B cell (primary cell): ENCODE results near the gene MIS18BP1. TPM values are rescaled to one million over a fixed set of nuclear protein-coding genes. Genes with fewer than 3 reads are reported as not detected.
A peak's percentile ranks its signal among the peaks of the same experiment; 100 is the strongest.

ENCODE experiments used
- ATAC-seq: fragments of 200-7000 bp; cut with Tn5 transposase; one replicate; pipeline ENCODE4 v1.10.0; 2021; ENCODE audit warnings: low read depth, mild to moderate bottlenecking, moderate number of reproducible peaks, moderate library complexity
- CTCF ChIA-PET: fragments of 350-600 bp; sonication (Branson Sonifier 250); formaldehyde crosslinking; loops from one replicate; lab custom pipeline; 2021; ENCODE audit warnings: antibody characterized with exemption, inconsistent platforms; lab: Charles Lee
- POLR2A ChIA-PET: fragments of 350-600 bp; sonication (Branson Sonifier 250); formaldehyde crosslinking; loops from one replicate; lab custom pipeline; 2021; ENCODE audit warnings: antibody characterized with exemption; lab: Charles Lee
- DNase-seq: peaks from one replicate; pipeline ENCODE4 v3.0.0; 2013
- H2AFZ ChIP-seq: 2 replicates; pipeline ENCODE4 v1.6.1; 2012; ENCODE audit warnings: mild to moderate bottlenecking, low read depth, low read length; ENCODE audit not compliant: insufficient read depth, poor library complexity, severe bottlenecking
- H3K27ac ChIP-seq, 2 donors: 1 replicate in 1 of 2; 2 replicates in 1 of 2; pipeline ENCODE4 v1.5.1; 2012 to 2013; ENCODE audit warnings: low read length in 2 of 2, mild to moderate bottlenecking in 2 of 2, moderate library complexity in 1 of 2
- H3K27me3 ChIP-seq, 4 experiments: fragments of 200-600 bp in 1 of 4; sonication (generic) in 1 of 4; replicated peaks in 1 of 4; 1 replicate in 2 of 4; 2 replicates in 2 of 4; pipeline versions ENCODE4 v1.6.1 to v1.7.0; 2013 to 2016; ENCODE audit warnings: low read length in 3 of 4, mild to moderate bottlenecking in 2 of 4, mixed read lengths in 1 of 4, moderate library complexity in 1 of 4; ENCODE audit not compliant: insufficient read depth in 4 of 4, control insufficient read depth in 3 of 4; ENCODE audit errors: control extremely low read depth in 1 of 4
- H3K36me3 ChIP-seq, 2 experiments: replicated peaks in 1 of 2; 1 replicate in 1 of 2; 2 replicates in 1 of 2; pipeline versions ENCODE4 v1.6.1 to v1.7.1; 2013; ENCODE audit warnings: low read length in 1 of 2; ENCODE audit not compliant: insufficient read depth in 2 of 2, control insufficient read depth in 1 of 2; ENCODE audit errors: control extremely low read depth in 1 of 2, extremely low read depth in 1 of 2
- H3K4me1 ChIP-seq, 2 donors: fragments of 200-600 bp in 1 of 2; sonication (generic) in 1 of 2; 1 replicate in 1 of 2; 2 replicates in 1 of 2; pipeline versions ENCODE4 v1.5.1 to v1.6.1; 2013 to 2017; ENCODE audit warnings: low read length in 2 of 2; ENCODE audit not compliant: control insufficient read depth in 2 of 2, insufficient read depth in 2 of 2
- H3K4me2 ChIP-seq: replicated peaks from 2 replicates; pipeline ENCODE3; 2012; ENCODE audit warnings: mild to moderate bottlenecking, low read depth, low read length; ENCODE audit not compliant: poor library complexity, severe bottlenecking
- H3K4me3 ChIP-seq, 5 experiments: fragments of 200-600 bp in 1 of 5; sonication (generic) in 1 of 5; 1 replicate in 3 of 5; 2 replicates in 2 of 5; pipeline versions ENCODE4 v1.5.1 to v1.7.0; 2011 to 2016; ENCODE audit warnings: low read length in 4 of 5, mild to moderate bottlenecking in 4 of 5, low read depth in 2 of 5, control low read depth in 1 of 5, moderate library complexity in 1 of 5; ENCODE audit not compliant: insufficient read depth in 1 of 5; ENCODE audit errors: control extremely low read depth in 1 of 5, extremely low read depth in 1 of 5
- H3K79me2 ChIP-seq: fragments of 200-600 bp; sonication (generic); one replicate; pipeline ENCODE4 v1.6.0; 2016; ENCODE audit warnings: low read length; ENCODE audit not compliant: control insufficient read depth, insufficient read depth
- H3K9ac ChIP-seq: fragments of 200-600 bp; sonication (generic); 2 replicates; pipeline ENCODE4 v1.6.1; 2017; ENCODE audit warnings: mild to moderate bottlenecking, low read length, moderate library complexity
- H3K9me3 ChIP-seq, 3 donors: one replicate each; pipeline versions ENCODE4 v1.6.1 to v1.7.1; 2013; ENCODE audit warnings: low read length in 2 of 3; ENCODE audit not compliant: control insufficient read depth in 2 of 3, insufficient read depth in 1 of 3; ENCODE audit errors: control extremely low read depth in 1 of 3
- H4K20me1 ChIP-seq: 2 replicates; pipeline ENCODE4 v1.6.0; 2012; ENCODE audit warnings: mild to moderate bottlenecking, low read length; ENCODE audit not compliant: insufficient read depth, control insufficient read depth, poor library complexity, severe bottlenecking
- H3K27ac Mint-ChIP-seq: one replicate; pipeline ENCODE4 v1.8.0; 2021; ENCODE audit warnings: mixed read lengths
- H3K27me3 Mint-ChIP-seq: one replicate; pipeline ENCODE4 v1.8.0; 2021; ENCODE audit warnings: mixed read lengths
- H3K4me1 Mint-ChIP-seq: one replicate; pipeline ENCODE4 v1.8.0; 2021; ENCODE audit warnings: mixed read lengths
- H3K4me3 Mint-ChIP-seq: one replicate; pipeline ENCODE4 v1.8.0; 2021; ENCODE audit warnings: mixed read lengths
- H3K9me3 Mint-ChIP-seq: one replicate; pipeline ENCODE4 v1.8.0; 2022; ENCODE audit warnings: mixed read lengths; ENCODE audit not compliant: insufficient read depth
- EZH2 ChIP-seq: IDR thresholded peaks from 2 replicates; pipeline ENCODE4 v1.6.1; 2012; ENCODE audit warnings: borderline replicate concordance, low read depth, mild to moderate bottlenecking, moderate library complexity, low read length; ENCODE audit not compliant: insufficient read depth, poor library complexity, severe bottlenecking
- WGBS: methylation state at CpG from one replicate; pipeline ENCODE4 v1.1.5; 2013; ENCODE audit warnings: missing lambda C conversion rate; ENCODE audit not compliant: insufficient coverage; 5-methylcytosine and 5-hydroxymethylcytosine counted together
- intact Hi-C: fragments of 100-400 bp; cut with micrococcal nuclease; formaldehyde crosslinking; loops from one replicate; pipeline ENCODE4 v1.10.0; 2022
- polyA plus RNA-seq: library from polyadenylated mRNA; depleted of rRNA; stranded (reverse); fragments of >200 nt; gene quantifications from 2 replicates; pipeline ENCODE4 v1.2.3, GENCODE V29; 2012
- total RNA-seq, 2 donors: library from RNA; stranded (reverse); fragments of 120-200 nt in 1 of 2; gene quantifications; 1 replicate in 1 of 2; 2 replicates in 1 of 2; pipeline versions ENCODE4 v1.2.3 to v1.2.4, GENCODE V29; 2013 to 2022
- TF ChIP-seq, protein P1 (sequence below): fragments of 200-600 bp; IDR thresholded peaks from one replicate; pipeline ENCODE4 v1.8.0; 2022; ENCODE audit warnings: antibody characterized with exemption, mild to moderate bottlenecking

Gene MIS18BP1
- total and polyA plus RNA-seq, 2 donors (not counting 1 experiment from before 2014, with no cell fraction given): 30.0 to 92.5 TPM

DNA sequence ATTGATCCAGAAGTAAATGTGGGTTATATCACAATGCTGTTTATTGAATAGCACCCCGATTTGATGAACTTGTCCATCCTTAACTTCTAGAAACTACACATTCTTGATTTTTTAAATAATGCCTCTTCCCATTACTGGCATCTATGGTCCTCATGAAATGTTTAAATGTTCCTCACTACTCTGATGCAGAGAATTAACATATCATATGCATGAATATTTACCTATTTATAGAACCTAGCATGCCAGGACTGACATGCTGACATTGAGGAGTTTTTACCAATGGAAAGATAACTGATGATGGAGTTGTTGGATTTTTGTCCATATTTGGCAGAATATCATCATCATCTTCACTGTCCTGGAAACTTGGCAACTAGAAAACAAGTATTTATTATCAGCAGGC is 42.8 kb downstream of the MIS18BP1 start:
- POLR2A ChIA-PET: no interaction called here

DNA sequence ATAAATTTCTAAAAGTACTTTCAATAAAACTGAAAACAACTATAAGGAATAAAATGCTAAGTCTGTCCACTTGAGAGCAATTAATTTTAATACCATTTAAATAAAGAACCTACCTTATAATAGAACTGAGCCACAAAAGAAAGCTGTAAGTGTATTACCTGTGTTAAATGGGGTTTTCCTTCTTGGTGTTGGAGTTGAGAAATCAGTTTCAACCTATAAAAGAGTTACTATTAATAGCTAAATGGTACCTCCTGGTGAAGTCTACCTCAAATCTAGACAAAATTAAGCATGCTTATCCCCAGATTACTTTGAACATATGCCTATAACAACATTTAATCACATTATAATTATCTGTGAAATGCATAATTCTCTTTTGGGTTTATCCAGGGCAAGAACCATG is 48.8 kb downstream of the MIS18BP1 start:
- no peaks in the 10 kb centered on the region for H3K9me3 ChIP-seq
- no peak overlapping the region for H2AFZ ChIP-seq
- Mint-ChIP-seq H3K4me1 (no peaks in the 10 kb centered on the region), H3K27ac (no peak overlapping the region), H3K27me3 (no peaks in the 10 kb centered on the region), H3K4me3 (no peak overlapping the region), H3K9me3 (no peaks in the 10 kb centered on the region)
- TF ChIP-seq EZH2: no peak
- TF ChIP-seq, protein P1, sequence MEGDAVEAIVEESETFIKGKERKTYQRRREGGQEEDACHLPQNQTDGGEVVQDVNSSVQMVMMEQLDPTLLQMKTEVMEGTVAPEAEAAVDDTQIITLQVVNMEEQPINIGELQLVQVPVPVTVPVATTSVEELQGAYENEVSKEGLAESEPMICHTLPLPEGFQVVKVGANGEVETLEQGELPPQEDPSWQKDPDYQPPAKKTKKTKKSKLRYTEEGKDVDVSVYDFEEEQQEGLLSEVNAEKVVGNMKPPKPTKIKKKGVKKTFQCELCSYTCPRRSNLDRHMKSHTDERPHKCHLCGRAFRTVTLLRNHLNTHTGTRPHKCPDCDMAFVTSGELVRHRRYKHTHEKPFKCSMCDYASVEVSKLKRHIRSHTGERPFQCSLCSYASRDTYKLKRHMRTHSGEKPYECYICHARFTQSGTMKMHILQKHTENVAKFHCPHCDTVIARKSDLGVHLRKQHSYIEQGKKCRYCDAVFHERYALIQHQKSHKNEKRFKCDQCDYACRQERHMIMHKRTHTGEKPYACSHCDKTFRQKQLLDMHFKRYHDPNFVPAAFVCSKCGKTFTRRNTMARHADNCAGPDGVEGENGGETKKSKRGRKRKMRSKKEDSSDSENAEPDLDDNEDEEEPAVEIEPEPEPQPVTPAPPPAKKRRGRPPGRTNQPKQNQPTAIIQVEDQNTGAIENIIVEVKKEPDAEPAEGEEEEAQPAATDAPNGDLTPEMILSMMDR: no peak
- ATAC-seq (no peak), DNase-seq (no peak)
- H3K4me1 ChIP-seq: no peaks in the 10 kb centered on the region
- no peak overlapping the region for H3K4me2 ChIP-seq
- H3K4me3 ChIP-seq: no peak overlapping the region
- H3K79me2 ChIP-seq: no peaks in the 10 kb centered on the region
- H3K27me3 ChIP-seq: no peaks in the 10 kb centered on the region
- intact Hi-C loops: no loop called here
- ChIA-PET POLR2A (no interaction called here), CTCF (no interaction called here)
- peak overlapping the region in 1 of 2 donors; percentile 39 for H3K27ac ChIP-seq
- H4K20me1 ChIP-seq: no peaks in the 10 kb centered on the region
- peaks cover 14 to 18% of the 10 kb centered on the region in 2 experiments for H3K36me3 ChIP-seq
- no peak overlapping the region for H3K9ac ChIP-seq

More for the DNA sequence above, 42.8 kb downstream of the MIS18BP1 start:
- no peaks in the 10 kb centered on the region for H3K9me3 ChIP-seq
- no peaks in the 10 kb centered on the region for H3K4me1 Mint-ChIP-seq
- H3K27ac ChIP-seq: no peak overlapping the region
- no peak overlapping the region for H3K27ac Mint-ChIP-seq
- no peak overlapping the region for H3K4me3 Mint-ChIP-seq
- no peak overlapping the region for H3K9ac ChIP-seq
- DNase-seq: no peak
- no peak overlapping the region for H3K4me3 ChIP-seq
- no peaks in the 10 kb centered on the region for H3K27me3 ChIP-seq
- H3K4me1 ChIP-seq: no peaks in the 10 kb centered on the region
- peaks cover 4% of the 10 kb centered on the region for H4K20me1 ChIP-seq
- peaks cover 8 to 62% of the 10 kb centered on the region in 2 experiments for H3K36me3 ChIP-seq
- CTCF ChIA-PET: no interaction called here
- H3K79me2 ChIP-seq: no peaks in the 10 kb centered on the region
- H2AFZ ChIP-seq: no peak overlapping the region
- ATAC-seq: no peak
- no peak for TF ChIP-seq EZH2
- TF ChIP-seq, protein P1: no peak
- intact Hi-C loops: no loop called here
- WGBS: no CpG with 5 or more reads among the region's 1 CpG
- H3K27me3 Mint-ChIP-seq: no peaks in the 10 kb centered on the region
- H3K4me2 ChIP-seq: no peak overlapping the region
- no peaks in the 10 kb centered on the region for H3K9me3 Mint-ChIP-seq
